Trophoblast cell (in vitro differentiated cells and primary cell): ENCODE measurements around the gene MAP6D1.

ENCODE experiments used
- DNase-seq, 2 donors: peaks; one replicate each; pipeline ENCODE4 v3.0.0-alpha.2; 2016
- H2AFZ ChIP-seq: 2 replicates; pipeline ENCODE4 v1.6.1; 2013; ENCODE audit warnings: low read length, moderate library complexity, mild to moderate bottlenecking; ENCODE audit not compliant: insufficient read depth, poor library complexity
- H2AK5ac ChIP-seq: 2 replicates; pipeline ENCODE4 v1.6.1; 2013; ENCODE audit warnings: mild to moderate bottlenecking, low read length
- H2BK120ac ChIP-seq: 2 replicates; pipeline ENCODE4 v1.6.1; 2013; ENCODE audit warnings: low read length, mild to moderate bottlenecking, moderate library complexity; ENCODE audit not compliant: insufficient read depth, poor library complexity
- H2BK12ac ChIP-seq: 2 replicates; pipeline ENCODE4 v1.6.1; 2013; ENCODE audit warnings: mild to moderate bottlenecking, low read length, moderate library complexity
- H2BK5ac ChIP-seq: 2 replicates; pipeline ENCODE4 v1.6.1; 2013; ENCODE audit warnings: low read length, low read depth, moderate library complexity, mild to moderate bottlenecking; ENCODE audit not compliant: poor library complexity
- H3K14ac ChIP-seq: 2 replicates; pipeline ENCODE4 v1.6.1; 2013; ENCODE audit warnings: mild to moderate bottlenecking, low read length
- H3K18ac ChIP-seq: 2 replicates; pipeline ENCODE4 v1.6.1; 2013; ENCODE audit warnings: mild to moderate bottlenecking, low read length
- H3K23ac ChIP-seq: 2 replicates; pipeline ENCODE4 v1.6.1; 2013; ENCODE audit warnings: low read length
- H3K27ac ChIP-seq: 2 replicates; pipeline ENCODE4 v1.5.1; 2013; ENCODE audit warnings: low read depth, mild to moderate bottlenecking, inconsistent platforms, low read length, moderate library complexity
- H3K27me3 ChIP-seq: 2 replicates; pipeline ENCODE4 v1.6.1; 2013; ENCODE audit warnings: inconsistent platforms, mild to moderate bottlenecking, low read length, moderate library complexity; ENCODE audit not compliant: insufficient read depth
- H3K36me3 ChIP-seq, 2 experiments: 1 replicate in 1 of 2; 2 replicates in 1 of 2; pipeline ENCODE4 v1.6.1; 2013; ENCODE audit warnings: low read length in 2 of 2, mild to moderate bottlenecking in 2 of 2, moderate library complexity in 1 of 2; ENCODE audit not compliant: insufficient read depth in 2 of 2, control insufficient read depth in 1 of 2
- H3K4ac ChIP-seq: 2 replicates; pipeline ENCODE4 v1.6.1; 2013; ENCODE audit warnings: low read depth, mild to moderate bottlenecking, low read length, moderate library complexity
- H3K4me1 ChIP-seq, 2 experiments: 1 replicate in 1 of 2; 2 replicates in 1 of 2; pipeline ENCODE4 v1.6.1; 2013; ENCODE audit warnings: low read length in 2 of 2, mild to moderate bottlenecking in 2 of 2, moderate library complexity in 1 of 2; ENCODE audit not compliant: insufficient read depth in 2 of 2, control insufficient read depth in 1 of 2
- H3K4me2 ChIP-seq: 2 replicates; pipeline ENCODE4 v1.6.1; 2013; ENCODE audit warnings: inconsistent platforms, mild to moderate bottlenecking, low read length, moderate library complexity
- H3K4me3 ChIP-seq: 2 replicates; pipeline ENCODE4 v1.5.1; 2013; ENCODE audit warnings: mild to moderate bottlenecking, low read depth, low read length, inconsistent platforms
- H3K79me1 ChIP-seq: one replicate; pipeline ENCODE4 v1.6.1; 2013; ENCODE audit warnings: low read length
- H3K79me2 ChIP-seq: 2 replicates; pipeline ENCODE4 v1.6.1; 2013; ENCODE audit warnings: low read length, mild to moderate bottlenecking; ENCODE audit not compliant: control insufficient read depth, insufficient read depth, poor library complexity
- H3K9ac ChIP-seq: 2 replicates; pipeline ENCODE4 v1.6.1; 2013; ENCODE audit warnings: mild to moderate bottlenecking, low read length
- H3K9me3 ChIP-seq: 2 replicates; pipeline ENCODE4 v1.6.1; 2013; ENCODE audit warnings: low read depth, mild to moderate bottlenecking, control low read depth, inconsistent platforms, low read length; ENCODE audit not compliant: insufficient read depth
- H4K12ac ChIP-seq: 2 replicates; pipeline ENCODE4 v1.6.1; 2013; ENCODE audit warnings: low read depth, mild to moderate bottlenecking, low read length, moderate library complexity
- H4K8ac ChIP-seq: 2 replicates; pipeline ENCODE4 v1.6.1; 2013; ENCODE audit warnings: low read depth, mild to moderate bottlenecking, low read length, moderate library complexity
- H4K91ac ChIP-seq: one replicate; pipeline ENCODE4 v1.6.1; 2013; ENCODE audit warnings: low read depth, mild to moderate bottlenecking, low read length, moderate library complexity
- WGBS: extraction: QIAGEN DNeasy Blood & Tissue Kit; methylation state at CpG from one replicate; pipeline ENCODE4 v1.1.7; 2013; ENCODE audit warnings: missing lambda C conversion rate; ENCODE audit not compliant: insufficient read length, insufficient coverage; ENCODE audit errors: extremely low coverage; 5-methylcytosine and 5-hydroxymethylcytosine counted together

The MAP6D1 gene

DNA sequence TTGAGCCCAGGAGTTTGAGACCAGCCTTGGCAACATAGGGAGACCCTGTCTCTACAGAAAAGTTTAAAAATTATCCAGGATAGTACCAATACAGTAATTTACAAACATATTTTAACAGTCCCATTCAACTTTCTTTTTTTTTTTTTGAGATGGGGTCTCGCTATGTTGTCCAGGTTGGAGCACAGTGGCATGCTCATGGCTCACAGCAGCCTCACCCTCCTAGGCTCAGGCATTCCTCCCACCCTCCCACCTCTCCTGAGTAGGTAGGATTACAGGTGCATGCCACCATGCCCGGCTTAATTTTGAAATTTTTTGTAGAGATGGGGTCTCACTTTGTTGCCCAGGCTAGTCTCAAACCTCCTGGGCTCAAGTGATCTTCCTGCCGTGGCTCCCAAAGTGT lies 12.5 kb upstream of the MAP6D1 start:
- H4K91ac ChIP-seq = no peak overlapping the region
- no peak overlapping the region for H3K4ac ChIP-seq
- no peak overlapping the region for H3K4me3 ChIP-seq
- no peaks in the 10 kb centered on the region for H3K9me3 ChIP-seq
- no CpG with 5 or more reads among the region's 3 CpGs for WGBS
- H3K79me1 ChIP-seq = no peaks in the 10 kb centered on the region
- DNase-seq = no peak
- no peak overlapping the region for H3K18ac ChIP-seq
- H2BK12ac ChIP-seq = no peak overlapping the region
- H4K8ac ChIP-seq = no peak overlapping the region
- no peak overlapping the region for H3K27ac ChIP-seq
- no peak overlapping the region for H2BK5ac ChIP-seq
- no peaks in the 10 kb centered on the region for H3K79me2 ChIP-seq
- H3K23ac ChIP-seq = no peak overlapping the region
- no peak overlapping the region for H3K14ac ChIP-seq
- no peak overlapping the region for H2AK5ac ChIP-seq
- no peak overlapping the region for H3K9ac ChIP-seq
- H3K4me2 ChIP-seq = no peak overlapping the region
- no peak overlapping the region for H2AFZ ChIP-seq
- H2BK120ac ChIP-seq = no peak overlapping the region
- H3K27me3 ChIP-seq = no peaks in the 10 kb centered on the region
- peaks cover 22 to 29% of the 10 kb centered on the region in 2 experiments for H3K36me3 ChIP-seq
- H3K4me1 ChIP-seq = peaks cover 0 to 3% of the 10 kb centered on the region in 2 experiments
- H4K12ac ChIP-seq = no peak overlapping the region

DNA sequence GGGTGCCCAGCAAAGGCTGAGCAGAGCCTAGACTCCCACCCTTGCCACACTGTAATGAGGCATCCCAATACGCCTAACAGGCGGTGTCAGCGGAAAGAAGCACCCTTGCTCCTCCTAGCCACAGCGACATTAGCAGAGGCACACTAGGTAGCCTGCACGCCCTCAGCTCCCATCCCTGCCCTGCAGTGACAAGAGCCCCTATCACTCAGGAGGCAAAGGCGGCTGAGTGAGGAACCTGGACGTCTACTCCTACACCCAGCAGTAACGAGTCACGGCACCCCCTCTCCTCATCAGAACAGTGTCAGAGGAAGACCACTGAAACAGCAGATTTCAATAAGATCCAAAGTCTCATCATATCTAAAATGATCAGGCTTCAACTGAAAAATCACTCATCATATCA lies 12.0 kb upstream of the MAP6D1 start:
- no peak for DNase-seq
- no peaks in the 10 kb centered on the region for H3K79me1 ChIP-seq
- H2AK5ac ChIP-seq = no peak overlapping the region
- peak overlapping the region; percentile 3 for H3K23ac ChIP-seq
- no peak overlapping the region for H4K12ac ChIP-seq
- H3K27ac ChIP-seq = no peak overlapping the region
- peak overlapping the region; percentile 19 for H3K9ac ChIP-seq
- H2BK12ac ChIP-seq = no peak overlapping the region
- H3K14ac ChIP-seq = no peak overlapping the region
- no peaks in the 10 kb centered on the region for H3K9me3 ChIP-seq
- H4K8ac ChIP-seq = no peak overlapping the region
- no peaks in the 10 kb centered on the region for H3K27me3 ChIP-seq
- H2BK120ac ChIP-seq = no peak overlapping the region
- no peak overlapping the region for H4K91ac ChIP-seq
- H3K4me1 ChIP-seq = peaks cover 0 to 3% of the 10 kb centered on the region in 2 experiments
- no CpG with 5 or more reads among the region's 9 CpGs for WGBS
- no peak overlapping the region for H3K4ac ChIP-seq
- no peak overlapping the region for H3K4me2 ChIP-seq
- H3K4me3 ChIP-seq = no peak overlapping the region
- no peak overlapping the region for H3K18ac ChIP-seq
- peaks cover 23 to 31% of the 10 kb centered on the region in 2 experiments for H3K36me3 ChIP-seq
- H2AFZ ChIP-seq = no peak overlapping the region
- H3K79me2 ChIP-seq = no peaks in the 10 kb centered on the region
- H2BK5ac ChIP-seq = no peak overlapping the region

DNA sequence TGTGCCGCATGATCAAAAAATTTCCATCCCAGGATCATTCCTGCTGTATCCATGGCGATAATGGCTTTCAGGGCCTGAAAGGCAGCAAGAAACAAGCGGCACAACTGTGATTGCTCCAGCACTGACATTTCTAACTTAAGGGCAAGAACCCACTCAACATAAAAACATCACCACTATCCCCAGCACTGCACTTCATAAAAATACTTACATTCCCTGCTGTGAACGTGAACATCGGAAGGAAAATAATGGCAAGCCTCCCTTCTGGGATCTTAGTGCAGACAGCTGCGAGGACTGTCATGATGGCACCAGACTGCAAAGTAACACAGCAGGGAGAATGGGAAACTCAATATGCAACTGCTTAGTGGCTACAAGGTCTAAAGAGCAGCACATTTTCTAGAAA lies 8.1 kb upstream of the MAP6D1 start:
- Histone ChIP-seq H4K12ac (no peak overlapping the region), H3K27ac (no peak overlapping the region), H3K79me2 (no peaks in the 10 kb centered on the region), H3K9me3 (no peaks in the 10 kb centered on the region), H3K4ac (no peak overlapping the region), H3K36me3 (peaks cover 21 to 30% of the 10 kb centered on the region in 2 experiments), H2AK5ac (no peak overlapping the region), H4K8ac (no peak overlapping the region), H3K23ac (no peak overlapping the region), H2BK12ac (no peak overlapping the region), H3K18ac (no peak overlapping the region), H2BK120ac (no peak overlapping the region), H3K4me2 (no peak overlapping the region), H3K27me3 (no peaks in the 10 kb centered on the region), H3K14ac (no peak overlapping the region), H3K9ac (no peak overlapping the region), H2BK5ac (no peak overlapping the region), H3K79me1 (no peaks in the 10 kb centered on the region), H3K4me1 (no peaks in the 10 kb centered on the region), H4K91ac (no peak overlapping the region), H2AFZ (no peak overlapping the region), H3K4me3 (no peak overlapping the region)
- WGBS = no CpG with 5 or more reads among the region's 6 CpGs
- no peak for DNase-seq

DNA sequence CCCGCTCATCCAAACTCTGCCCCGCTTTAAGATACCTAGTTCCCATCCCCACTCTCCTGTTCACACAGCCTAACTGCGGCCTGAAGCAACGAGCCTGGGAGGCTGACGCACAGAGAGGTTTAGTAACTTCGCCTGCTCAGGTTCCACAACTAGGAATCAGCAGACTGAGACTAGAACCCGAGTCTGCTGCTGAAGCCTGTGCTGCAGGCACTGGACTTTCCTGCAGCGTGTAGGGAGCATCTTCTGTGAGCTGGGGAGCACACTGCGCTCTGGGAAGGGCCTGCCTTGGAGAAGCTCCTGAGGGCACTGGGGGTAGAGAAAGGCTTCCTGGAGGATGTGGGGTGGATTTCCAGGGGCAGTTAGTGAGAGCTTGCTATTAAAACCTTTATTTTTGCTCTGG lies 4.8 kb upstream of the MAP6D1 start:
- no peaks in the 10 kb centered on the region for H3K9me3 ChIP-seq
- no peak overlapping the region for H3K14ac ChIP-seq
- H2AFZ ChIP-seq = no peak overlapping the region
- no peak overlapping the region for H3K23ac ChIP-seq
- peaks cover 2 to 3% of the 10 kb centered on the region in 2 experiments for H3K4me1 ChIP-seq
- no peak overlapping the region for H3K4me2 ChIP-seq
- H3K27me3 ChIP-seq = no peaks in the 10 kb centered on the region
- no peak overlapping the region for H3K18ac ChIP-seq
- H4K8ac ChIP-seq = no peak overlapping the region
- H3K36me3 ChIP-seq = peaks cover 17 to 31% of the 10 kb centered on the region in 2 experiments
- H3K4me3 ChIP-seq = peak overlapping the region; percentile 5
- H2BK5ac ChIP-seq = no peak overlapping the region
- no peak overlapping the region for H2BK120ac ChIP-seq
- H4K91ac ChIP-seq = no peak overlapping the region
- no peak for DNase-seq
- no peak overlapping the region for H4K12ac ChIP-seq
- no peak overlapping the region for H3K4ac ChIP-seq
- H2BK12ac ChIP-seq = no peak overlapping the region
- H3K27ac ChIP-seq = no peak overlapping the region
- no peaks in the 10 kb centered on the region for H3K79me1 ChIP-seq
- H2AK5ac ChIP-seq = no peak overlapping the region
- no CpG with 5 or more reads among the region's 9 CpGs for WGBS
- H3K79me2 ChIP-seq = no peaks in the 10 kb centered on the region
- peak overlapping the region; percentile 41 for H3K9ac ChIP-seq
